ENCODE results near the gene CORO6.

- TF ChIP-seq ELK1 (IDR thresholded peaks at IDR 0.05; ENCODE audit: low read depth, low read length), result no peak
- TF ChIP-seq MAX (IDR thresholded peaks at IDR 0.05; ENCODE audit: low read depth, low read length), result 0 out of 2 replicates have a peak, but pooled peaks have one; percentile 24
- TF ChIP-seq TCF12 (IDR thresholded peaks at IDR 0.05; ENCODE audit: low read depth, low read length), result no peak
- TF ChIP-seq POLR2AphosphoS2 (IDR thresholded peaks at IDR 0.05; ENCODE audit: low read depth, low read length), result no peak
- TF ChIP-seq POLR2AphosphoS5 (IDR thresholded peaks at IDR 0.05; ENCODE audit: low read length), result no peak
- TF ChIP-seq CBX3 (IDR thresholded peaks at IDR 0.05; ENCODE audit: borderline replicate concordance, low read depth), result no peak
- TF ChIP-seq RAD21 (IDR thresholded peaks at IDR 0.05; ENCODE audit: insufficient read depth, low read depth, low read length), result peak; percentile 34; the same call in 1 of the 2 replicates
- TF ChIP-seq CTCF (IDR thresholded peaks at IDR 0.05 in 2 of 3, conservative IDR thresholded peaks at IDR 0.05 in 1 of 3; ENCODE audit: control insufficient read depth in 2 of 3, extremely low read depth in 1 of 3, insufficient read depth in 1 of 3, low read depth in 3 of 3, low read length in 3 of 3), result peak; percentile 83 to 93 (median 92)
- TF ChIP-seq YY1 (IDR thresholded peaks at IDR 0.05; ENCODE audit: low read depth, low read length), result 0 out of 2 replicates have a peak, but pooled peaks have one; percentile 41
These were observed 5.0 kb downstream of the CORO6 start for GRCh38 chr17:29617481-29618271.
